Stimulated activated naive CD4-positive, alpha-beta T cell (primary cell): ENCODE data around the gene CDKL2.

Source experiments
- DNase-seq, 6 experiments: peaks; one replicate each; lab custom pipeline; 2025; lab: John Stamatoyannopoulos, UW

Gene CDKL2

DNA sequence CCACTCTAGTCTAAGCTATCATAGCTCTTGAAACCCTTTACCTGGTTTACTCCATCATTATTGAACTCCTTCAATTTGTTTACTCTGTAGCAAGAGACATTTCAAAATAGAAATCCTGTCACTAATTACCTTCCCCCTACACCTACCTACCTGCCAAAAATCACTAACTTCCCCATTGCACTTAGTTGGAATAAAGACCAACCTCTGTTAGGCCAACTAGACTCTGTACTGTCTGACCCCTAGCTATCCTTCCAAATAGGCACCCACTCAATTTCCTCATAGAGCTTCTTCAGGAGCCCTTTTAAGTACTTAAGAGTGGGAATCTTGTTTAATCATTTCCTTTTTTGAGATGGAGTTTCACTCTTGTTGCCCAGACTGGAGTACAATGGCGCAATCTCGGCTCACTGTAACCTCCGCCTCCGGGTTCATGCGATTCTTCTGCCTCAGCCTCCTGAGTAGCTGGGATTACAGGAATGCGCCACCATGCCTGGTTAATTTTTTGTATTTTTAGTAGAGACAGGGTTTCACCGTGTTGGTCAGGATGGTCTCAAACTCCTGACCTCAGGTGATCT is 8.9 kb upstream of the CDKL2 start:
- no peak for DNase-seq

DNA sequence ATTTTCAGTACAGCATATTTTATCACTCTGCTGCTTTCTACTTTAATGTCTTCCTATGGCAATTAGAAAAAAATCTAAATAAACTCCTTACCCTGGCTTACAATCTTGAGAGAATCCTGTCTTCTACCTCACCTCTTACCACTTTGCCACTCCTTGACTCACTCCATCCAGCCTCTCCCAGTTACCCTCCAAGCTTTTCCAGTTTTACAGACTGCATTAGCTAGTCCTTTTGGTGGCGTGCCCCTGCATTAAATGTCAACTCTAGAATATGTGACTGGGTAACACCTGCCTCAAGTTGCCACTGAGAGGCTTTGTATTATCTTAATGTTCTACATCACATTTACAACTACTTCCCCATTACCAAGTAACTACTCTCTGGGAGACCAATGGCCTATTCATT is 7.5 kb upstream of the CDKL2 start:
- DNase-seq = no peak

DNA sequence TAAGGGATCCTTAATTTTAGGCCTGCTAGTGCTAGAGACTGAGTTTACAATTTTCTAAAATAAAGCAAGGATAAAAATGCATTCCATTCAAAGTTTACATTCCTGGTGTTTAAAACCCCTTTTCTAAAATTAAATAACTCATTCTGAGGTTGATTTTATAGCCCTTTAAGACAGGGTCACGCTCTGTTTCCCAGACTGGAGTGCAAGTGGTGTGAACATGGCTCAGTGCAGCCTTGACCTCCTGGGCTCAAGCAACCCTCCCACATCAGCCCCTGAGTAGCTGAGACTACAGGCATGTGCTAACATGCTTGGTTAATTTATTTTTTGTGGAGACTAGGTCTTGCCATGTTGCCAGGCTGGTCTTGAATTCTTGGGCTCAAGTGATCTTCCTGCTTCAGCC is 6.8 kb upstream of the CDKL2 start:
- DNase-seq = no peak

GRCh38 chr4:75634951-75635350 is 4.6 kb upstream of the CDKL2 start:
- DNase-seq = no peak

DNA sequence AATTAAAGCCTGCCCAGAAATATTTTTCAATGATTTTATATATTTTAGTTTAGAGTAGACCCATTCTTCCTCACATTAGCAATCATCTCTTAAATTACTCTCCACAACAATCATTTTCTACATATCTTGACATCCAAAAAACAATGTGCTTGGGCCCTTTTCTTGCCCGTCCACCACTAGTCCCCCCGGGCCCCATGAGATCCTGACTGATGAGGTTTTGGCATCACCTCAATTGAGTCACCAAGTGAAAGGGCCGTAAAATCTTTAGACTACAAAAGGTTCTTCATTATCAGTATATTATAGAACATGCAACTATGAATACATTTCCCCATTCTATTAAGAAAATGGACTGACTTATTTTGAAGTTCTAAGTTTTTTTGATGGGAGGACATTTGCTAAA is 4.0 kb upstream of the CDKL2 start:
- no peak for DNase-seq

DNA sequence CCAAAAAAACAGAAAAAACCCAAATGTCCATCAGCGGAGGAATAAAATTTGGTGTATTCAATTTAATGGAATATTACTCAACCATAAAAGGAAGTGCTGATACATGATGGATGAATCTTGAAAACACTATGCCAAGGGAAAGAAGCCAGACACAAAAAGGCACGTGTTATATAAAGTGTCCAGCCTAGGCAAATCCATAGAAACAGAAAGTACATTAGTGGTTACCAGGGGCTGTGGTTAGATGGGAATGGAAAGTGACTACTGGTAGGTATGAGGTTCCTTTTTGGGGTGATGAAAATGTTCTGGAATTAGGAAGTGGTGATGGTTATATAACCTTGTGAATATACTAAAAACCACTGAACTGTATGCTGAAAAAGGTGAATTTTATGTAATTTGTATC is 3.5 kb upstream of the CDKL2 start:
- no peak for DNase-seq

GRCh38 chr4:75630937-75631329 is 605 bp upstream of the CDKL2 start:
- no peak for DNase-seq

DNA sequence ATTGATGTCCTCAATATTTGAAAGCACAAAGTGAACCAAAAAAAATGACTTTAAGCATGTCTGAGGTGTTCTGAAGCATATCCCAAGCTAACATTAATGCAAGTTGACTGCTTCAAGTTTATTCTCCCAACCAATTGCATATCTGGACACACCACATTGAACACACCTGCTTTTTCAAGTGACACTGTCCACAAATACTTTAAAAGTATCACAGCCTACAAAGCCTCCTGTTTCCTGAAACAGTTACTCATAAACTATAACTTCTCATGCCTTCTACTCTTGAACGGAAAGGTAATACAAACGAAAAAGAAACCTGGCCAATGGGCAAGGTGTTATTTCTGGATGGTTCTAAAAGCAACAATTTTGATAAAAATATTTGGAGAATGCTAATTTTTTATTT is 1.1 kb downstream of the CDKL2 start:
- no peak for DNase-seq

DNA sequence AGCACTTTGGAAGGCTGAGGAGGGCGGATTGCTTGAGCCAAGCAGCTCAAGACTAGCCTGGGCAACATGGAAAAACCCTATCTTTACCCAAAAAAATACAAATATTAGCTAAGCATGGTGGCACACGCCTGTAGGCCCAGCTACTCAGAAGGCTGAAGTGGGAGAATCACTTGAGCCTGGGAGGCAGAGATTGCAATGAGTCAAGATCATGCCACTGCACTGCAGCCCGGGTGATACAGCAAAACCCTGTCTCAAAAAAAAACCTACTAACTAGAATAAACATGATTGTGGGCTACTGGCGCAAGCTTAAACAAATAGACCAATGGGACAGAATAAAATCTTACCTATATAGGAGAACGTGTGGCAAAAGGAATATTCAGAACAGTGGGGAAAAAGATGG is 7.3 kb downstream of the CDKL2 start:
- no peak for DNase-seq

DNA sequence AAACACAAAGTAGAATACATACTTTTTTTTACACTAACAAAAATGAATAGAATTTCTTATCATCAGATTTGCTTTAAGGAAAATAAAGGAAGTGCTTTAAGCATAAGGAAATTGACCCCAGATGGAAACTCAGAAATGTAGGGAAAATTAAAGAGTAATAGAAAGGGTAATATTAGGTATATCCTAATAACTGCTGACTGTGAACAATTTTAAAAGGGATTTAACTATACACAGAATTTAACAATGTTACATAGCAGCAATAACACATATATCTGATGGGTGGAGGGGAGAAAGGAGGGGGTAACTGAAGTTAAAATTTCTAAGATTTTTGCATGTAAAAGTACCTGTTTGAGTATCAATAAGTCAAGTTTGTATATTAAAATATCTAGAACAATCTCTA is 8.6 kb downstream of the CDKL2 start:
- DNase-seq = no peak

DNA sequence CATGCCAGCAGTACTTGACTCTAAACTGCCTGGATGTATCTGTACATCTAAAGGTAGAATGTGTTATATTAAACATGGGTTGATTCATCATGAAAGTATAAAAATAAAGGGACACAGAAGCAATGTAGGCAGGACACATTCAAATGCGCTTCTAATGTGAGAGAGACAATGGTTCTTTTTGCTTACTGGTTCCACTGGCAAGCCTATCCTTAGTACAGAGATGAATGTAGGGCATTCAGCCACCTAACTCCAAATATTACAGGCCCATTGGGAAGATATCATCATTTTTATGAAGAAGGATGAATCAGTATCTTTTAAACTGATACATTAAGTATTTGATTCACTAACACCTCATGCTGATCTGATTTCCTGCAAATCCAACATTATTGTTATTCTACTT is 18.0 kb downstream of the CDKL2 start:
- no peak for DNase-seq

DNA sequence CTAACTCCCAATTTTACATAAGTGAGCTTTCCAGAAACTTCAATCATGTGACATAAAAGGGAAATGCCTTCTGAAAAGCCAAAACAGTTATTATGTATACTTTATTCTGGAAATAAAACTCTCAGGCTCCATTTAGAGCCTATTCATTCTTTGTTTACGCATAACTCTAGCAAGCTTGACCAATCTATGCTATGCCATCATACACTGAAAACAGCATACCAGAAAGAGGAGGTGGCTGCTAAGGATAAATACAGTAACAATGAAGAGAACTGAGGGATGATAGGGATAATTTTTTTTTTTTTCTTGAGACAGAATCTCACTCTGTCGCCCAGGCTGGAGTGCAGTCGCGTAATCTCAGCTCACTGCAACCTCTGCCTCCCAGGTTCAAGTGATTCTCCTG is 24.4 kb downstream of the CDKL2 start:
- DNase-seq = no peak

DNA sequence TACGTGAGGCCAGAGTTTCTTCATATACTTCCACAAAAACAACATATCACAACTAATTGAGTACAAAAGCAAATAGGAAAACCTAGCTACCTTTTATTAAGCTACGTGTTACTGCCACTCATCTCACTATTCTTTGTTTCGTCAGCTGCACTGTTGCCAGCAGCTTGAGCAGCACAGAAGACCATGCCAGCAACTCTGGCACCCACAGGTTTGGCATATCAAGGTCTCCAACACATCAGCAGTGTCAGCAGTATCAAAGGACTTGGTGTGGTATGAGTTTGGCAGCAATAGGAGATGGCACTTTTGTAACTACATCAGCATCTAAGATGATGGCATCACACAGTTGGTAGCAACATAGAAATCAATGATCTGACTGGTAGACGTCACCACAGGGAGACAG is 30.7 kb downstream of the CDKL2 start:
- DNase-seq = no peak

GRCh38 chr4:75598390-75598789 is 31.9 kb downstream of the CDKL2 start:
- no peak for DNase-seq

GRCh38 chr4:75596061-75596460 is 34.3 kb downstream of the CDKL2 start:
- DNase-seq = no peak

DNA sequence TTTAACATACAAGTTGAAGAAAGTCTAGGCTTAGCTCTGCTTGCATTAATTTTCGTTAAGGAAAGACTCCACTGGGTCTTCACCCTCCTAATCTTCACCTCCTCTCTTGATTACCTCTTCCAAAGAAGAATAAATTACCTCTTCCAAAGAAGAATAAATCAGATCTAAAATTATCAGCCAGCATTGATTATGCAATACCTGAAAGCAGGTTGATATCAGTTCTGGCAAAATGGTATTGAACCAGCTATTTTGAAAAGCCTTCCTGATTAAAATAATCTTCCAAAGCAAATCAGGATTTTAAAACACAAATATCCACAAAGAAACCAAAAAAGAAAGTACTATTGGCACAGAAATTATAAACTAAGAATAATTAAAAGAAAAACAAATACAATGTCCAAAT is 36.9 kb downstream of the CDKL2 start:
- no peak for DNase-seq

DNA sequence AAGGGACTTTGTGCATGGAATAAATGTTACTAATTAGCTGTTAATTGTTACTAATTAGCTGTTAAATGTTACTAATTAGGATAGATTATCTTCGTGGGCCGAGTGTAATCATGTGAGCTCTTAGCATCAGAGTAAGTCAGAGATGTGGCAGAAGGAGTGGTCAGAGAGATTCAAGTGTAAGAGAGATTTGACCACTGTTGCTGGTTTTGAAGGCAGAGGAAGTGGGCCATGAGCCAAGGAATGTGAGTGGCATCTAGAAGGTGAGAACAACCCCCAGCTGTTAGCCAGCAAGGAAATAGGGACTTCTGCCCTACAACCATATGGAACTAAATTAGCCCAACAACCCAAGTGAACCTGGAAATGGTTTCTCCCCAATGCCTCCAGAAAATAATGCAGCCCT is 46.3 kb downstream of the CDKL2 start:
- DNase-seq = no peak

GRCh38 chr4:75567725-75568124 is 62.6 kb downstream of the CDKL2 start:
- DNase-seq = no peak

GRCh38 chr4:75566911-75567310 is 63.4 kb downstream of the CDKL2 start:
- DNase-seq = no peak

- no peak for DNase-seq
Observed at GRCh38 chr4:75565481-75565880, 64.8 kb downstream of the CDKL2 start.

DNA sequence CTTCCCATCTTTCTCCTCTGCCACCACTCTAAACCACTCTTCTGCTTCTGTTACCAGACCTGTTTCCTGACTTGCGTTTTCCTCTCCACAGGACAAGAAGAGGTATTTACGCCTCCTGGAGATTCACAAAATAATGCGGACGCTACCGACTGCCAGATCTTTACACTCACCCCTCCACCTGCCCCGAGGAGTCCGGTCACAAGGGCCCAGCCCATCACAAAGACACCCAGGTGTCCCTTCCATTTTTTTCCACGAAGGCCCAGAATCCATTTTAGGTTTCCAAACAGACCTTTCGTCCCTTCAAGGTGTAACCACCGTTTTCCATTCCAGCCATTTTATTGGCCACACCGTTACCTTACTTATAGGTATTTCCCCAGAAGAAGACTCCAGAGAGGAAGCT is 66.3 kb downstream of the CDKL2 start:
- DNase-seq = no peak

DNA sequence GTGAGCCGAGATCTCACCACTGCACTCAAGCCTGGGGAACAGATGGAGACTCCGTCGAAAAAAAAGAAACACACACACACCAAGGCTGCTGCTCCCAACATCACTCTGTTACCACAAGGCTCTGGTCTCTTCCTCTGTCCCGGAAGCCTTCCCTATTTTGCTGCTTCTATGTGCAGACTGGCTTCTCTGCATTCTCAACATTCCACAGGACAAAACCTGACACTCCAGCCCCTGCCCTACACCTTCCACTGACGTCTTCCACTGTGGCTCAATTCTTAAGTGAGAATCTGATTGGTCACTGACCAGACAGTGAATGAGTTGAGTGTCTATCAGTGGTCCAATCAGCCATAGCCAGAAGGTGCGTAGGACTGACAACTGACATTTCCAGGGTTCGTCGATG is 68.5 kb downstream of the CDKL2 start:
- DNase-seq = no peak

DNA sequence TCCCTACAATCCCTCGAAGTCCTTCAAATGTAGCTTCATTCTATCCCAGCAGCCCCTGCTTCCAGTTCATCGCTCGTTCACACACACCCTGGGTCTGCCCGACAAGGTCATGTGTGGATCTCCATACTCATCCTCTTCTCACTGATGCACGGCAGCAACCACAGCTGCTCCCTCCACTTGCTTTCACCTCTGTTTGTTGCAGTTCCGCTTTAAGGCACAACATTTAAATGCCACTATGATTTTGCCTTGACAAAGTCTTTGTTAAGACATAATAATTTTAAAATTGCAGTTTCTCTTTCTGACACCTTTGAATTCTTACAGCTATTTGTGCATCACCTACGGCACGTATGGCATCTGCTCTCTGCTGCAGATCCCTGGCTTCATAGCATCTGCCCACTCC is 72.6 kb downstream of the CDKL2 start:
- DNase-seq = no peak

DNA sequence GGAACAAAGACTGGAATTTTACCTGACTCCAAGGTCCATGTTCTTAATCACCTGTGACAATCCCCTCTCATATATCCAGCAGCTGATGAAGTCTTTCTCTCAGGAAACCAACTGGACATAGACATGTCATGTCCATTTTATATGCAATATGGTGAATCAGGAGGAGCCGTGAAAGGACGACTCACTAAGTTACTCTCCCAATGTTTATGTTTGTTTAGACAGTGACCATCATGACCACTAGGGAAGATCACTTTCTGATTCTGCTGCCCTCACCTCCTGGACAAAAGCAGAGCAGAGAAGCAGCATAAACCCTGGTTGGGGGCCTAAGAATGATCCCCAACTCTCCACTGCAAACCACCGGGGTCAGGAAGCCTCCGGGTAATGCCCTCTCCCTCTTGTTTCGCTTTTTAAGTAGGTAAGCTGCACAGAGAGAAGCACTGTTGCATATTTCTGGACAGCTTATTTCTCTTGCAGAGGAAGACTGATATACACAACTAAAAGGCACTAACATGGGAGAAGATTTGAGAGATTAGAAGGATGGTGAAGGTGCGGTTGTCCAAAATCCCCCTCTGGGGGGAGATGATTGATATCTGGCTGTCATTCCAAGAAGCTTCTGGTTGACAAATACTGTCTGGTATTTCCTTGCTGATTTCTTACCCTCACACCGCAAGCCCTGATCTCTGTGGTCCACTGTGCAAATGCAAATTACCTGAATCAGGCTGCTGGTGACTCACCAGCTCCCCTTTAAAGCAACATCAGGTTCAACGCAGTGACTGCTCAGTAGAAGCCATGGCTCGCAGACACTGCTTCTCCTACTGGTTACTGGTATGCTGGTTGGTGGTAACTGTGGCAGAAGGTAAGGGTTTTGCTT is 74.8 kb downstream of the CDKL2 start, which contains the start of gene ODAPH:
ODAPH (plus strand) TSS at position 773 of the 871 bp plus-strand sequence; CDS start at position 790, 17 bp downstream.
- no peak for DNase-seq
